ENCODE data around the gene PTTG2. TPM values are rescaled to one million over a fixed set of nuclear protein-coding genes. Genes with fewer than 3 reads are reported as not detected.
"Not testable (repeated sequence)": the region's sequence is repeated elsewhere in the genome, so short reads cannot be mapped to it uniquely, and the experiment has no call there.

The PTTG2 gene
- total RNA-seq, 4 donors from 2014 or later: not detected

GRCh38 chr4:37970702-37971101, 10.5 kb downstream of the PTTG2 start:
- 9 to 53% methylated on average over 1 of the region's 1 CpG for WGBS, 2 donors
- intact Hi-C loops (cut with DNase I; ENCODE audit: low total_unique reads): no loop called here

GRCh38 chr4:37971202-37971601, 11.0 kb downstream of the PTTG2 start:
- no peak for DNase-seq (ENCODE audit: low spot score in 2 of 2)
- TF ChIP-seq CTCF (IDR thresholded peaks at IDR 0.05) (no peak), POLR2A (IDR thresholded peaks at IDR 0.05) (no peak)
- H3K4me3 ChIP-seq (ENCODE audit: low read depth, poor library complexity, severe bottlenecking): no peak overlapping the region
- 81 to 87% methylated on average over 4 of the region's 4 CpGs for WGBS, 2 donors
- intact Hi-C loops (cut with DNase I; ENCODE audit: low total_unique reads): no loop called here

More at GRCh38 chr4:37970702-37971101, 10.5 kb downstream of the PTTG2 start:
- peak; percentile 51 to 90 for DNase-seq (ENCODE audit: low spot score in 2 of 2)
- TF ChIP-seq POLR2A (IDR thresholded peaks at IDR 0.05) (no peak), CTCF (IDR thresholded peaks at IDR 0.05) (no peak)
- H3K4me3 ChIP-seq (ENCODE audit: low read depth, poor library complexity, severe bottlenecking): no peak overlapping the region

GRCh38 chr4:37973441-37973840, 13.2 kb downstream of the PTTG2 start:
- intact Hi-C loops (cut with DNase I; ENCODE audit: low total_unique reads): no loop called here
- H3K4me3 ChIP-seq (ENCODE audit: low read depth, poor library complexity, severe bottlenecking): no peak overlapping the region
- DNase-seq (ENCODE audit: low spot score in 2 of 2): no peak
- TF ChIP-seq POLR2A (IDR thresholded peaks at IDR 0.05) (no peak), CTCF (IDR thresholded peaks at IDR 0.05) (no peak)
- 73 to 92% methylated on average over 3 of the region's 3 CpGs for WGBS, 2 donors

- WGBS, 2 donors: 92 to 95% methylated on average over 13 of the region's 13 CpGs
- intact Hi-C loops (cut with DNase I; ENCODE audit: low total_unique reads); H3K4me3 ChIP-seq (ENCODE audit: low read depth, poor library complexity, severe bottlenecking); DNase-seq (ENCODE audit: low spot score in 2 of 2): not testable (repeated sequence)
Observed at GRCh38 chr4:37975321-37975822, 15.2 kb downstream of the PTTG2 start.

- WGBS, 2 donors: 39 to 41% methylated on average over 3 of the region's 3 CpGs
- intact Hi-C loops (cut with DNase I; ENCODE audit: low total_unique reads): no loop called here
- no peak for TF ChIP-seq POLR2A (IDR thresholded peaks at IDR 0.05)
- TF ChIP-seq CTCF (IDR thresholded peaks at IDR 0.05): no peak
- DNase-seq (ENCODE audit: low spot score in 2 of 2): no peak
- H3K4me3 ChIP-seq (ENCODE audit: low read depth, poor library complexity, severe bottlenecking): no peak overlapping the region
Observed at GRCh38 chr4:37976507-37976906, 16.3 kb downstream of the PTTG2 start.

- DNase-seq (ENCODE audit: low spot score in 2 of 2): peak; percentile 40 to 94
- intact Hi-C loops (cut with DNase I; ENCODE audit: low total_unique reads): no loop called here
- WGBS, 2 donors: 2 to 4% methylated on average over 11 to 17 of the region's 50 CpGs
- TF ChIP-seq POLR2A (IDR thresholded peaks at IDR 0.05) (no peak), CTCF (IDR thresholded peaks at IDR 0.05) (no peak)
- H3K4me3 ChIP-seq (ENCODE audit: low read depth, poor library complexity, severe bottlenecking): peak overlapping the region; percentile 57
Observed at GRCh38 chr4:37976991-37977470, 16.8 kb downstream of the PTTG2 start.
